ENCODE data around the gene CKM. TPM values are rescaled to one million over a fixed set of nuclear protein-coding genes. Genes with fewer than 3 reads are reported as not detected.

Gene CKM
- total and polyA plus RNA-seq, 8 donors: 4.1 to 58.5 (median 10.9) TPM; not detected in 2

DNA sequence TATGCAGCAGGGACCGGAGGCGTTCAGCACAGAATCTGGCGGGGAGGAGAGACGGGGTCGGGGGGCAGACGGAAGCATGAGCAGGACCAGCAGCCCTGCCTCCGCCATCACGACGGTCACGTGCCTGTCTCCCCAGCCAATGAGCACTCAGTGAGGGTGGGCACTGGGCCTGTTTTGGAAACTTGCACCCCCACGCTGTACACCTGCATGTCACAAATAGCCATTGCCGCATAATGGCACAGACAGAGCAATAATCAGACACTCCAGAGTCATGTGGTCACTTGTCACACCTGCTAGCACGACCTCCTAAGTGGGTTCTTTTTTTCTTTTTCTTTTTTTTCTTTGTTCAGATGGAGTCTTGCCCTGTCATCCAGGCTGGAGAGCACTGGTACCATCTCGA is 38.9 kb upstream of the CKM start:
- TF ChIP-seq POLR2A (IDR thresholded peaks at IDR 0.05): no peak
- TF ChIP-seq EP300 (IDR thresholded peaks at IDR 0.05): no peak
- no peak for TF ChIP-seq CTCF (IDR thresholded peaks at IDR 0.05)
- no peak for TF ChIP-seq POLR2AphosphoS5 (IDR thresholded peaks at IDR 0.05)
- Histone ChIP-seq H3K36me3 (peaks cover 2 to 91% (median 76%) of the 10 kb centered on the region in 4 donors), H3K4me3 (no peak overlapping the region), H3K9me3 (no peaks in the 10 kb centered on the region), H3K4me1 (no peaks in the 10 kb centered on the region), H3K27ac (no peak overlapping the region), H3K27me3 (no peaks in the 10 kb centered on the region)
- DNase-seq: no peak
- intact Hi-C loops (cut with DNase I; ENCODE audit: low total_unique reads): no loop called here
- WGBS, 5 donors: 92 to 95% (median 95%) methylated on average over 14 of the region's 14 CpGs

GRCh38 chr19:45358213-45358792 is 35.6 kb upstream of the CKM start:
- Histone ChIP-seq H3K27ac (no peak overlapping the region), H3K27me3 (no peaks in the 10 kb centered on the region), H3K9me3 (no peaks in the 10 kb centered on the region), H3K4me3 (no peak overlapping the region), H3K36me3 (peaks cover 10 to 96% (median 78%) of the 10 kb centered on the region in 4 donors), H3K4me1 (no peaks in the 10 kb centered on the region)
- intact Hi-C loops (cut with DNase I; ENCODE audit: low total_unique reads): no loop called here
- no peak for DNase-seq
- no peak for TF ChIP-seq CTCF (IDR thresholded peaks at IDR 0.05)
- no peak for TF ChIP-seq EP300 (IDR thresholded peaks at IDR 0.05)
- 89 to 95% (median 91%) methylated on average over 12 of the region's 12 CpGs for WGBS, 5 donors

DNA sequence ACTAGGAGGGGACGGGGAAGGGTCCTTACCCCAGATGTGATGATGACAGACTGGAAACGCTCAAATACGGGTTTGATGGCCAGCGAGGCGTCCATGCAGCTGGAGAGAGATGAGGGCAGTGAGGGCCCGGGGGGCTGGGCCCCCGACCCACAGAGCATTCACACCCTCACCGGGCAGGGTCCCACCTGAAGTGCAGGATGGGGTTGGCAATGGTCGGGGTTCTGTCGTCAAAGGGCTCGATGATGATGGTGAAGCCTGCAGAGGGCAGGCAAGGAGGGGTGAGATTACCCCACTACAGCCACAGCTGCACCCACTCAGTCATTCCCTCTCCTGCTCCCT is 34.7 kb upstream of the CKM start:
- TF ChIP-seq CTCF (IDR thresholded peaks at IDR 0.05) (no peak), POLR2A (IDR thresholded peaks at IDR 0.05) (no peak), POLR2AphosphoS5 (IDR thresholded peaks at IDR 0.05) (no peak), EP300 (IDR thresholded peaks at IDR 0.05) (no peak)
- H3K27ac ChIP-seq: no peak overlapping the region
- H3K27me3 ChIP-seq: no peaks in the 10 kb centered on the region
- no peaks in the 10 kb centered on the region for H3K4me1 ChIP-seq
- no peak overlapping the region for H3K4me3 ChIP-seq
- WGBS, 5 donors: 89 to 94% (median 92%) methylated on average over 11 of the region's 11 CpGs
- intact Hi-C loops (cut with DNase I; ENCODE audit: low total_unique reads): no loop called here
- H3K36me3 ChIP-seq: peaks cover 13 to 96% (median 78%) of the 10 kb centered on the region in 4 donors
- no peak for DNase-seq
- no peaks in the 10 kb centered on the region for H3K9me3 ChIP-seq

GRCh38 chr19:45356760-45357444 is 34.2 kb upstream of the CKM start:
- no peaks in the 10 kb centered on the region for H3K9me3 ChIP-seq
- peaks cover 18 to 96% (median 78%) of the 10 kb centered on the region in 4 donors for H3K36me3 ChIP-seq
- no peak overlapping the region for H3K27ac ChIP-seq
- intact Hi-C loops (cut with DNase I; ENCODE audit: low total_unique reads): no loop called here
- H3K4me3 ChIP-seq: no peak overlapping the region
- no peak for DNase-seq
- WGBS, 5 donors: 88 to 93% (median 91%) methylated on average over 18 to 20 of the region's 20 CpGs
- TF ChIP-seq CTCF (IDR thresholded peaks at IDR 0.05) (no peak), POLR2A (IDR thresholded peaks at IDR 0.05) (no peak), EP300 (IDR thresholded peaks at IDR 0.05) (no peak), POLR2AphosphoS5 (IDR thresholded peaks at IDR 0.05) (no peak)
- H3K27me3 ChIP-seq: no peaks in the 10 kb centered on the region
- no peaks in the 10 kb centered on the region for H3K4me1 ChIP-seq
